K562 (cell line): Measurements from ENCODE around the gene ENOX2. TPM values are rescaled to one million over a fixed set of nuclear protein-coding genes. Genes with fewer than 3 reads are reported as not detected.

ENCODE experiments used
- ERF ChIP-seq: fragments of 450-650 bp; formaldehyde crosslinking; IDR thresholded peaks from 2 replicates; pipeline ENCODE4 v1.4.0; 2020; ENCODE audit warnings: mild to moderate bottlenecking, mixed read lengths
- ETV1 ChIP-seq: fragments of 450-650 bp; conservative IDR thresholded peaks from 2 replicates; pipeline ENCODE4 v1.6.1; 2016; ENCODE audit warnings: missing genetic modification characterization, control low read depth, low read depth, missing compliant biosample characterization
- ETV5 ChIP-seq: sonication (generic); formaldehyde crosslinking; IDR thresholded peaks from 2 replicates; pipeline ENCODE4 v1.4.0; 2020; ENCODE audit warnings: low read depth, mild to moderate bottlenecking, missing genetic modification reagents
- FOXK1 ChIP-seq: sonication (generic); formaldehyde crosslinking; IDR thresholded peaks from 2 replicates; pipeline ENCODE4 v1.8.0; 2022; ENCODE audit warnings: missing genetic modification reagents, mild to moderate bottlenecking, borderline replicate concordance
- HEY1 ChIP-seq: fragments of 250-450 bp; sonication (Bioruptor Pico); IDR thresholded peaks from 2 replicates; pipeline ENCODE4 v1.5.0; 2020; ENCODE audit warnings: mild to moderate bottlenecking, moderate library complexity, borderline replicate concordance
- KAT2B ChIP-seq: IDR thresholded peaks from one replicate; pipeline ENCODE4 v1.6.1; 2012; ENCODE audit warnings: low read depth, mild to moderate bottlenecking, control low read depth, inconsistent platforms, low read length, moderate library complexity
- SETDB1 ChIP-seq: IDR thresholded peaks from one replicate; pipeline ENCODE4 v1.6.1; 2012; ENCODE audit warnings: low read length, control low read depth, inconsistent platforms
- ZNF212 ChIP-seq: fragments of 450-650 bp; formaldehyde crosslinking; IDR thresholded peaks from 2 replicates; pipeline ENCODE4 v1.4.0; 2020; ENCODE audit warnings: mild to moderate bottlenecking
- ZNF586 ChIP-seq: fragments of 450-650 bp; formaldehyde crosslinking; conservative IDR thresholded peaks from 2 replicates; pipeline ENCODE4 v1.4.0; 2020; ENCODE audit warnings: mild to moderate bottlenecking, moderate library complexity
- polyA plus RNA-seq, 8 experiments: library from polyadenylated mRNA; depleted of rRNA in 4 of 8; stranded (reverse) in 5 of 8; unstranded in 3 of 8; fragments of >200 nt; fragmentation: Nextera tagmentation in 2 of 8; fragmentation: Illumina TruSeq in 1 of 8; extraction: Ambion mirVana in 2 of 8; extraction: Trizol in 1 of 8; gene quantifications; 2 replicates each; pipeline versions ENCODE4 v1.2.1 to v1.2.3, GENCODE V29; 2011 to 2014; ENCODE audit warnings: inconsistent platforms in 1 of 8, missing spikeins in 1 of 8
- total RNA-seq, 7 experiments: library from RNA; depleted of rRNA in 6 of 7; stranded (reverse); fragments of >200 nt in 6 of 7; fragmentation: Illumina TruSeq in 2 of 7; extraction: Trizol in 2 of 7; gene quantifications; 2 replicates each; pipeline versions ENCODE4 v1.2.1 to v1.2.3, GENCODE V29; 2011 to 2021; ENCODE audit warnings: low replicate concordance in 1 of 7
- TF ChIP-seq, protein P1 (sequence below), 2 experiments: IDR thresholded peaks; 2 replicates each; pipeline ENCODE4 v1.6.1; 2012; ENCODE audit warnings: improper control_type of control experiment in 2 of 2, low read depth in 2 of 2, low read length in 2 of 2, borderline replicate concordance in 1 of 2
- TF ChIP-seq, protein P2 (sequence below), 3 experiments: fragments of 200-800 bp in 1 of 3; fragments of 250-450 bp in 1 of 3; fragments of 450-650 bp in 1 of 3; sonication (Bioruptor Pico) in 1 of 3; sonication (Bioruptor generic) in 1 of 3; formaldehyde crosslinking in 1 of 3; IDR thresholded peaks; 2 replicates each; pipeline versions ENCODE4 v1.6.1 to v1.8.0; 2016 to 2022; ENCODE audit warnings: mild to moderate bottlenecking in 2 of 3, missing genetic modification characterization in 2 of 3, missing compliant biosample characterization in 1 of 3, moderate library complexity in 1 of 3
- TF ChIP-seq, protein P3 (sequence below): fragments of 450-650 bp; conservative IDR thresholded peaks from 2 replicates; pipeline ENCODE4 v1.6.1; 2016; ENCODE audit warnings: missing genetic modification characterization, low read depth, mild to moderate bottlenecking, control low read depth, missing compliant biosample characterization
- TF ChIP-seq, protein P4 (sequence below): fragments of 250-450 bp; sonication (Bioruptor Pico); IDR thresholded peaks from 2 replicates; pipeline ENCODE4 v1.4.0; 2020; ENCODE audit warnings: mild to moderate bottlenecking, moderate library complexity
- TF ChIP-seq, protein P5 (sequence below): fragments of 450-650 bp; IDR thresholded peaks from 2 replicates; pipeline ENCODE4 v1.6.1; 2014; ENCODE audit warnings: low read depth, mild to moderate bottlenecking, moderate library complexity, borderline replicate concordance

The ENOX2 gene
- total and polyA plus RNA-seq, 9 of the 15 experiments (the other 6 are each of a cell fraction or from before 2014, with no cell fraction given): 6.1 to 24.0 (median 13.8) TPM

DNA sequence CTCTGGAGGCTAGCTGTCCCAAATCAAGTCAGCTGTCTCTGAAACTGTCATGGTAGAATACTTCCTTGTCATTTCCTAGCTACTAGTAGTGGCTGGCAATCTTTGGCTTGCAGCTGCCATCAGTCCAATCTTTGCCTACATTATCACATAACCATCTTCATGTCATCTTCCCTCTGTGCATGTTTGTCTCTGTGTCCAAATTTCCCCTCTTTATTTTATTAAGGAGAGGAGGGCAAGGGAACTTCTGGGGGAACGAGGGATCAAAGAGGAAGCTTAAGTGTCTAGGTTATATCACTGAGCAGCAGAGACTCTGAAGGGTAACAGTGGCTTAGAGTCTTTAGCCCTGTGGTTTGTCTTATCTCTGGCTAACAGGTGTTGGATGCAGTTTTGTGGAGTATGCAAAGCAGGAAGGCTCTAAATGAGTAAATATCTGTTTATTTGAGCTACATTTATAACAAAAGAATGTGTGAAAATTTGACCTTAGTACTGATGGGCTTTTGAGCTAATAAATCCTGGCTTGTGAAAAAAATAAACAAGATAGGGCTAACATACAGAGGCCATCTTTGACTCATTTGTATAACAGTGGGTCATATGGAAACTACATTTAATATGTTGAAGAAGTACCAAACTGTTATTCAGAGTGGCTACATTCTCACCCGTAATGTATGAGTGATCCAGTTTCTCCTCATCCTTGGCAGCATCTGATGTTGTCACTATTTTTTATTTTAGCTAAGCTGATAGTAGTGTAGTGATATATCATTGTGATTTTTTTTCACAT lies 49.4 kb upstream of the ENOX2 start (continued):
- TF ChIP-seq, protein P1, sequence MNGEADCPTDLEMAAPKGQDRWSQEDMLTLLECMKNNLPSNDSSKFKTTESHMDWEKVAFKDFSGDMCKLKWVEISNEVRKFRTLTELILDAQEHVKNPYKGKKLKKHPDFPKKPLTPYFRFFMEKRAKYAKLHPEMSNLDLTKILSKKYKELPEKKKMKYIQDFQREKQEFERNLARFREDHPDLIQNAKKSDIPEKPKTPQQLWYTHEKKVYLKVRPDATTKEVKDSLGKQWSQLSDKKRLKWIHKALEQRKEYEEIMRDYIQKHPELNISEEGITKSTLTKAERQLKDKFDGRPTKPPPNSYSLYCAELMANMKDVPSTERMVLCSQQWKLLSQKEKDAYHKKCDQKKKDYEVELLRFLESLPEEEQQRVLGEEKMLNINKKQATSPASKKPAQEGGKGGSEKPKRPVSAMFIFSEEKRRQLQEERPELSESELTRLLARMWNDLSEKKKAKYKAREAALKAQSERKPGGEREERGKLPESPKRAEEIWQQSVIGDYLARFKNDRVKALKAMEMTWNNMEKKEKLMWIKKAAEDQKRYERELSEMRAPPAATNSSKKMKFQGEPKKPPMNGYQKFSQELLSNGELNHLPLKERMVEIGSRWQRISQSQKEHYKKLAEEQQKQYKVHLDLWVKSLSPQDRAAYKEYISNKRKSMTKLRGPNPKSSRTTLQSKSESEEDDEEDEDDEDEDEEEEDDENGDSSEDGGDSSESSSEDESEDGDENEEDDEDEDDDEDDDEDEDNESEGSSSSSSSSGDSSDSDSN (IDR thresholded peaks at IDR 0.05; ENCODE audit: borderline replicate concordance in 1 of 2, low read depth in 2 of 2, low read length in 2 of 2): no peak
- TF ChIP-seq ERF (CRISPR knock-in tag) (no peak), ETV1 (peak; percentile 49), SETDB1 (no peak), FOXK1 (CRISPR knock-in tag) (no peak), ETV5 (CRISPR knock-in tag) (no peak), HEY1 (CRISPR knock-in tag) (peak; percentile 8; the same call in 1 of the 2 replicates), ZNF212 (CRISPR knock-in tag) (no peak), KAT2B (no peak), ZNF586 (CRISPR knock-in tag) (no peak)
- TF ChIP-seq, protein P2, sequence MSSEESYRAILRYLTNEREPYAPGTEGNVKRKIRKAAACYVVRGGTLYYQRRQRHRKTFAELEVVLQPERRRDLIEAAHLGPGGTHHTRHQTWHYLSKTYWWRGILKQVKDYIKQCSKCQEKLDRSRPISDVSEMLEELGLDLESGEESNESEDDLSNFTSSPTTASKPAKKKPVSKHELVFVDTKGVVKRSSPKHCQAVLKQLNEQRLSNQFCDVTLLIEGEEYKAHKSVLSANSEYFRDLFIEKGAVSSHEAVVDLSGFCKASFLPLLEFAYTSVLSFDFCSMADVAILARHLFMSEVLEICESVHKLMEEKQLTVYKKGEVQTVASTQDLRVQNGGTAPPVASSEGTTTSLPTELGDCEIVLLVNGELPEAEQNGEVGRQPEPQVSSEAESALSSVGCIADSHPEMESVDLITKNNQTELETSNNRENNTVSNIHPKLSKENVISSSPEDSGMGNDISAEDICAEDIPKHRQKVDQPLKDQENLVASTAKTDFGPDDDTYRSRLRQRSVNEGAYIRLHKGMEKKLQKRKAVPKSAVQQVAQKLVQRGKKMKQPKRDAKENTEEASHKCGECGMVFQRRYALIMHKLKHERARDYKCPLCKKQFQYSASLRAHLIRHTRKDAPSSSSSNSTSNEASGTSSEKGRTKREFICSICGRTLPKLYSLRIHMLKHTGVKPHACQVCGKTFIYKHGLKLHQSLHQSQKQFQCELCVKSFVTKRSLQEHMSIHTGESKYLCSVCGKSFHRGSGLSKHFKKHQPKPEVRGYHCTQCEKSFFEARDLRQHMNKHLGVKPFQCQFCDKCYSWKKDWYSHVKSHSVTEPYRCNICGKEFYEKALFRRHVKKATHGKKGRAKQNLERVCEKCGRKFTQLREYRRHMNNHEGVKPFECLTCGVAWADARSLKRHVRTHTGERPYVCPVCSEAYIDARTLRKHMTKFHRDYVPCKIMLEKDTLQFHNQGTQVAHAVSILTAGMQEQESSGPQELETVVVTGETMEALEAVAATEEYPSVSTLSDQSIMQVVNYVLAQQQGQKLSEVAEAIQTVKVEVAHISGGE (CRISPR knock-in tag; IDR thresholded peaks at IDR 0.05): peak in 1 of 3 experiments; percentile 51; a peak in 1 of 6 replicates
- TF ChIP-seq, protein P3, sequence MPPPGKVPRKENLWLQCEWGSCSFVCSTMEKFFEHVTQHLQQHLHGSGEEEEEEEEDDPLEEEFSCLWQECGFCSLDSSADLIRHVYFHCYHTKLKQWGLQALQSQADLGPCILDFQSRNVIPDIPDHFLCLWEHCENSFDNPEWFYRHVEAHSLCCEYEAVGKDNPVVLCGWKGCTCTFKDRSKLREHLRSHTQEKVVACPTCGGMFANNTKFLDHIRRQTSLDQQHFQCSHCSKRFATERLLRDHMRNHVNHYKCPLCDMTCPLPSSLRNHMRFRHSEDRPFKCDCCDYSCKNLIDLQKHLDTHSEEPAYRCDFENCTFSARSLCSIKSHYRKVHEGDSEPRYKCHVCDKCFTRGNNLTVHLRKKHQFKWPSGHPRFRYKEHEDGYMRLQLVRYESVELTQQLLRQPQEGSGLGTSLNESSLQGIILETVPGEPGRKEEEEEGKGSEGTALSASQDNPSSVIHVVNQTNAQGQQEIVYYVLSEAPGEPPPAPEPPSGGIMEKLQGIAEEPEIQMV (tag): no peak
- TF ChIP-seq, protein P4, sequence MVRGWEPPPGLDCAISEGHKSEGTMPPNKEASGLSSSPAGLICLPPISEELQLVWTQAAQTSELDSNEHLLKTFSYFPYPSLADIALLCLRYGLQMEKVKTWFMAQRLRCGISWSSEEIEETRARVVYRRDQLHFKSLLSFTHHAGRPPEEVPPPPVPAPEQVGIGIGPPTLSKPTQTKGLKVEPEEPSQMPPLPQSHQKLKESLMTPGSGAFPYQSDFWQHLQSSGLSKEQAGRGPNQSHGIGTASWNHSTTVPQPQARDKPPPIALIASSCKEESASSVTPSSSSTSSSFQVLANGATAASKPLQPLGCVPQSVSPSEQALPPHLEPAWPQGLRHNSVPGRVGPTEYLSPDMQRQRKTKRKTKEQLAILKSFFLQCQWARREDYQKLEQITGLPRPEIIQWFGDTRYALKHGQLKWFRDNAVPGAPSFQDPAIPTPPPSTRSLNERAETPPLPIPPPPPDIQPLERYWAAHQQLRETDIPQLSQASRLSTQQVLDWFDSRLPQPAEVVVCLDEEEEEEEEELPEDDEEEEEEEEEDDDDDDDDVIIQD (CRISPR knock-in tag): no peak
- TF ChIP-seq, protein P5, sequence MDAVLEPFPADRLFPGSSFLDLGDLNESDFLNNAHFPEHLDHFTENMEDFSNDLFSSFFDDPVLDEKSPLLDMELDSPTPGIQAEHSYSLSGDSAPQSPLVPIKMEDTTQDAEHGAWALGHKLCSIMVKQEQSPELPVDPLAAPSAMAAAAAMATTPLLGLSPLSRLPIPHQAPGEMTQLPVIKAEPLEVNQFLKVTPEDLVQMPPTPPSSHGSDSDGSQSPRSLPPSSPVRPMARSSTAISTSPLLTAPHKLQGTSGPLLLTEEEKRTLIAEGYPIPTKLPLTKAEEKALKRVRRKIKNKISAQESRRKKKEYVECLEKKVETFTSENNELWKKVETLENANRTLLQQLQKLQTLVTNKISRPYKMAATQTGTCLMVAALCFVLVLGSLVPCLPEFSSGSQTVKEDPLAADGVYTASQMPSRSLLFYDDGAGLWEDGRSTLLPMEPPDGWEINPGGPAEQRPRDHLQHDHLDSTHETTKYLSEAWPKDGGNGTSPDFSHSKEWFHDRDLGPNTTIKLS: no peak
